GM23338 (cell line): ENCODE results near the gene GRM8. TPM values are rescaled to one million over a fixed set of nuclear protein-coding genes. Genes with fewer than 3 reads are reported as not detected.

Experiments used
- ATAC-seq: fragments of 200-7000 bp; cut with Tn5 transposase; 3 replicates; pipeline ENCODE4 v1.9.1; 2020
- DNase-seq: peaks from one replicate; pipeline ENCODE4 v3.0.0-alpha.2; 2015; ENCODE audit warnings: low spot score
- H2AFZ ChIP-seq: fragments of 200-600 bp; sonication (generic); 2 replicates; pipeline ENCODE4 v1.8.0; 2016; ENCODE audit warnings: antibody characterized with exemption, mild to moderate bottlenecking, moderate library complexity
- H3F3A ChIP-seq: fragments of 200-600 bp; sonication (generic); replicated peaks from 2 replicates; pipeline ENCODE4 v1.8.0; 2017; ENCODE audit warnings: antibody characterized with exemption, mixed run types, low read depth
- H3K27ac ChIP-seq: fragments of 200-600 bp; sonication (generic); 2 replicates; pipeline ENCODE4 v1.6.1; 2016; ENCODE audit warnings: low read depth
- H3K27me3 ChIP-seq: fragments of 200-600 bp; sonication (generic); 2 replicates; pipeline ENCODE4 v1.8.0; 2016; ENCODE audit warnings: mild to moderate bottlenecking, mixed run types, moderate library complexity; ENCODE audit not compliant: insufficient read depth
- H3K36me3 ChIP-seq: fragments of 200-600 bp; sonication (generic); 2 replicates; pipeline ENCODE4 v1.8.0; 2016; ENCODE audit warnings: mild to moderate bottlenecking; ENCODE audit not compliant: insufficient read depth
- H3K4me1 ChIP-seq: fragments of 200-600 bp; sonication (generic); 2 replicates; pipeline ENCODE4 v1.8.0; 2016; ENCODE audit warnings: mild to moderate bottlenecking, moderate library complexity; ENCODE audit not compliant: insufficient read depth
- H3K4me2 ChIP-seq: fragments of 200-600 bp; sonication (generic); 2 replicates; pipeline ENCODE4 v1.7.1; 2017; ENCODE audit warnings: mixed run types
- H3K4me3 ChIP-seq: fragments of 200-600 bp; sonication (generic); 2 replicates; pipeline ENCODE4 v1.6.1; 2016; ENCODE audit warnings: mixed run types
- H3K79me2 ChIP-seq: fragments of 200-600 bp; sonication (generic); replicated peaks from 2 replicates; pipeline ENCODE4 v1.8.0; 2017; ENCODE audit warnings: mild to moderate bottlenecking; ENCODE audit not compliant: insufficient read depth
- H3K9me2 ChIP-seq: fragments of 200-600 bp; sonication (generic); 2 replicates; pipeline ENCODE4 v1.8.0; 2017; ENCODE audit not compliant: insufficient read depth
- H4K20me1 ChIP-seq: fragments of 200-600 bp; sonication (generic); replicated peaks from 2 replicates; pipeline ENCODE4 v1.8.0; 2017; ENCODE audit warnings: mild to moderate bottlenecking; ENCODE audit not compliant: insufficient read depth
- H3K27ac Mint-ChIP-seq: 2 replicates; pipeline ENCODE4 v1.8.0; 2020; ENCODE audit warnings: inconsistent platforms, mild to moderate bottlenecking, moderate library complexity, mixed read lengths
- H3K27me3 Mint-ChIP-seq: 3 replicates; pipeline ENCODE4 v1.8.0; 2022; ENCODE audit warnings: low read depth, mild to moderate bottlenecking, moderate library complexity, mixed read lengths, inconsistent platforms; ENCODE audit not compliant: insufficient read depth, poor library complexity
- H3K36me3 Mint-ChIP-seq: 3 replicates; pipeline ENCODE4 v1.8.0; 2021; ENCODE audit warnings: low read depth, mild to moderate bottlenecking, inconsistent platforms, moderate library complexity, mixed read lengths
- H3K4me1 Mint-ChIP-seq: 3 replicates; pipeline ENCODE4 v1.8.0; 2020; ENCODE audit warnings: mild to moderate bottlenecking, inconsistent platforms, mixed read lengths
- H3K4me3 Mint-ChIP-seq: 3 replicates; pipeline ENCODE4 v1.8.0; 2021; ENCODE audit warnings: moderate library complexity, mild to moderate bottlenecking, inconsistent platforms, mixed read lengths
- H3K9me3 Mint-ChIP-seq: 3 replicates; pipeline ENCODE4 v1.8.0; 2020; ENCODE audit warnings: moderate library complexity, mild to moderate bottlenecking, inconsistent platforms, mixed read lengths
- CREB1 ChIP-seq: fragments of 250-450 bp; sonication (Bioruptor Pico); IDR thresholded peaks from 2 replicates; pipeline ENCODE4 v1.5.0; 2020; ENCODE audit warnings: low read depth, mild to moderate bottlenecking, moderate library complexity
- EZH2phosphoT487 ChIP-seq: fragments of 200-600 bp; sonication (generic); IDR thresholded peaks from one replicate; pipeline ENCODE4 v1.8.1; 2018; ENCODE audit warnings: antibody characterized with exemption; ENCODE audit not compliant: unreplicated experiment
- ZNF462 ChIP-seq: fragments of 250-450 bp; sonication (Bioruptor Pico); IDR thresholded peaks from 2 replicates; pipeline ENCODE4 v1.5.0; 2020; ENCODE audit warnings: mild to moderate bottlenecking, moderate library complexity
- polyA plus RNA-seq: library from polyadenylated mRNA; unstranded; fragments of >200 nt; fragmentation: Nextera tagmentation; extraction: Ambion mirVana; gene quantifications from 2 replicates; pipeline ENCODE4 v1.2.1, GENCODE V29; 2016
- total RNA-seq: library from RNA; depleted of rRNA; stranded (reverse); fragments of >200 nt; shearing (Covaris generic); gene quantifications from 2 replicates; pipeline ENCODE4 v1.2.3, GENCODE V29; 2014
- TF ChIP-seq, protein P1 (sequence below): IDR thresholded peaks from one replicate; pipeline ENCODE4 v1.6.1; 2018; ENCODE audit warnings: antibody characterized with exemption; ENCODE audit not compliant: unreplicated experiment

The GRM8 gene
- total and polyA plus RNA-seq, 2 experiments from 2014 or later, result 1.9 to 6.6 TPM

DNA sequence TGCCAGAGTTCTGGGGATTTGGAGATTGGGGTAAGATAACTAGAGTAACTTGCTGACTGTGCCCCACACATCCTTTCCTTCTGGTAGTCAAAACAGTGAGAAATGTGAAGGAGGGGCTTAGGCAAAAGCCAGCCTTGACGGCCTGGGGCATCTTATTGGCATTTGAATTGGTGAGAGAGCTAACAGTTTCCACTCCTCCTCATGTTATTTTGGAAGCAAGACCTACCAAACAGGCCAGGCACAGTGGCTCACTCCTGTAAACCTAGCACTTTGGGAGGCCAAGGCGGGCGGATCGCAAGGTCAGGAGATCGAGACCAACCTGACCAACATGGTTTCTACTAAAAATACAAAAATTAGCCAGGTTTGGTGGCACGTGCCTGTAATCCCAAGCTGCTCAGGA, 596.6 kb downstream of the GRM8 start (continued):
- TF ChIP-seq ZNF462 (CRISPR knock-in tag), result no peak
- TF ChIP-seq, protein P1, sequence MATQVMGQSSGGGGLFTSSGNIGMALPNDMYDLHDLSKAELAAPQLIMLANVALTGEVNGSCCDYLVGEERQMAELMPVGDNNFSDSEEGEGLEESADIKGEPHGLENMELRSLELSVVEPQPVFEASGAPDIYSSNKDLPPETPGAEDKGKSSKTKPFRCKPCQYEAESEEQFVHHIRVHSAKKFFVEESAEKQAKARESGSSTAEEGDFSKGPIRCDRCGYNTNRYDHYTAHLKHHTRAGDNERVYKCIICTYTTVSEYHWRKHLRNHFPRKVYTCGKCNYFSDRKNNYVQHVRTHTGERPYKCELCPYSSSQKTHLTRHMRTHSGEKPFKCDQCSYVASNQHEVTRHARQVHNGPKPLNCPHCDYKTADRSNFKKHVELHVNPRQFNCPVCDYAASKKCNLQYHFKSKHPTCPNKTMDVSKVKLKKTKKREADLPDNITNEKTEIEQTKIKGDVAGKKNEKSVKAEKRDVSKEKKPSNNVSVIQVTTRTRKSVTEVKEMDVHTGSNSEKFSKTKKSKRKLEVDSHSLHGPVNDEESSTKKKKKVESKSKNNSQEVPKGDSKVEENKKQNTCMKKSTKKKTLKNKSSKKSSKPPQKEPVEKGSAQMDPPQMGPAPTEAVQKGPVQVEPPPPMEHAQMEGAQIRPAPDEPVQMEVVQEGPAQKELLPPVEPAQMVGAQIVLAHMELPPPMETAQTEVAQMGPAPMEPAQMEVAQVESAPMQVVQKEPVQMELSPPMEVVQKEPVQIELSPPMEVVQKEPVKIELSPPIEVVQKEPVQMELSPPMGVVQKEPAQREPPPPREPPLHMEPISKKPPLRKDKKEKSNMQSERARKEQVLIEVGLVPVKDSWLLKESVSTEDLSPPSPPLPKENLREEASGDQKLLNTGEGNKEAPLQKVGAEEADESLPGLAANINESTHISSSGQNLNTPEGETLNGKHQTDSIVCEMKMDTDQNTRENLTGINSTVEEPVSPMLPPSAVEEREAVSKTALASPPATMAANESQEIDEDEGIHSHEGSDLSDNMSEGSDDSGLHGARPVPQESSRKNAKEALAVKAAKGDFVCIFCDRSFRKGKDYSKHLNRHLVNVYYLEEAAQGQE, result no peak
- no peak for TF ChIP-seq EZH2phosphoT487

DNA sequence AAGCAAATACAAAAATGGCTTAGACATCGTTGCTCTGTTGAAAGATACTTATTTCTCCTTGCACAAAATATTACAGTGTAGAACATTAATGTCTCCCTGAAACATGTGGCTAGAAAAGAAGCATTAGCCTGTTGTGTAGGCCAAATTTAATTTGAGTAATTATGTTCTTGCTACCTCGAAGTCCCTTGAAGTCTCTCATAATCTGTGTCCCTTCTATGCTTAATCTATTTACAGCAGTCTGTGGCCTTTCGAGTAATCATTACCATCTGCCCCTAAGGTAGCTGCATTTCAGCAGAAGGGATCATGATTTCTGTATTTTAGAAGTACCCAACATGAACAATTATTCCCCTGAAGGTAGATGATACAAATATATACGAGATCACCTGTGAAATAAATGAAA, 615.2 kb downstream of the GRM8 start:
- no peak for ATAC-seq
- no peak overlapping the region for H3K4me3 Mint-ChIP-seq
- H3K4me1 ChIP-seq, result peaks cover 18% of the 10 kb centered on the region
- no peak overlapping the region for H3K27ac ChIP-seq
- H3K27ac Mint-ChIP-seq, result no peak overlapping the region
- no peak overlapping the region for H2AFZ ChIP-seq
- no peak for DNase-seq
- peaks cover 16% of the 10 kb centered on the region for H3K4me1 Mint-ChIP-seq
- no peaks in the 10 kb centered on the region for H4K20me1 ChIP-seq
- H3K9me3 Mint-ChIP-seq, result no peaks in the 10 kb centered on the region
- H3K4me3 ChIP-seq, result no peak overlapping the region
- no peaks in the 10 kb centered on the region for H3K27me3 Mint-ChIP-seq
- H3K36me3 ChIP-seq, result no peaks in the 10 kb centered on the region
- no peaks in the 10 kb centered on the region for H3K27me3 ChIP-seq
- H3K79me2 ChIP-seq, result no peaks in the 10 kb centered on the region
- no peaks in the 10 kb centered on the region for H3F3A ChIP-seq
- H3K4me2 ChIP-seq, result no peak overlapping the region
- no peaks in the 10 kb centered on the region for H3K36me3 Mint-ChIP-seq
- H3K9me2 ChIP-seq, result no peaks in the 10 kb centered on the region
- no peak for TF ChIP-seq CREB1
- no peak for TF ChIP-seq ZNF462 (CRISPR knock-in tag)
